Common myeloid progenitor, CD34-positive (primary cell): ENCODE results near the gene ZSCAN5A.
A peak's percentile ranks its signal among the peaks of the same experiment; 100 is the strongest.

Source experiments
- CTCF ChIA-PET: fragments of 350-600 bp; sonication (Branson Sonifier 250); formaldehyde crosslinking; loops from one replicate; lab custom pipeline; 2021; ENCODE audit warnings: antibody characterized with exemption; lab: Charles Lee
- POLR2A ChIA-PET: fragments of 350-600 bp; sonication (Branson Sonifier 250); formaldehyde crosslinking; loops from one replicate; lab custom pipeline; 2021; ENCODE audit warnings: antibody characterized with exemption; lab: Charles Lee
- DNase-seq, 3 donors: peaks; one replicate each; pipeline versions ENCODE4 v3.0.0 to v3.0.0-alpha.2; 2013
- H3K27ac ChIP-seq, 2 experiments: 1 replicate in 1 of 2; 2 replicates in 1 of 2; pipeline ENCODE4 v1.7.0; 2013; ENCODE audit warnings: inconsistent platforms in 2 of 2, low read length in 2 of 2, mild to moderate bottlenecking in 2 of 2, low read depth in 1 of 2, moderate library complexity in 1 of 2; ENCODE audit not compliant: severe bottlenecking in 2 of 2, insufficient read depth in 1 of 2, poor library complexity in 1 of 2
- H3K27me3 ChIP-seq, 5 experiments: replicated peaks in 2 of 5; 1 replicate in 3 of 5; 2 replicates in 2 of 5; pipeline versions ENCODE4 v1.6.1 to v1.7.0; 2013; ENCODE audit warnings: low read length in 4 of 5, mild to moderate bottlenecking in 2 of 5, moderate library complexity in 2 of 5, inconsistent platforms in 1 of 5; ENCODE audit not compliant: insufficient read depth in 5 of 5, control insufficient read depth in 4 of 5
- H3K36me3 ChIP-seq, 4 experiments: 1 replicate in 2 of 4; 2 replicates in 2 of 4; pipeline versions ENCODE4 v1.6.1 to v1.7.0; 2013; ENCODE audit warnings: low read length in 3 of 4, control low read depth in 1 of 4, mild to moderate bottlenecking in 1 of 4; ENCODE audit not compliant: control insufficient read depth in 4 of 4, insufficient read depth in 4 of 4
- H3K4me1 ChIP-seq, 4 experiments: 1 replicate in 3 of 4; 2 replicates in 1 of 4; pipeline versions ENCODE4 v1.6.1 to v1.7.1; 2013; ENCODE audit warnings: low read length in 3 of 4, mild to moderate bottlenecking in 3 of 4, control low read depth in 1 of 4, inconsistent platforms in 1 of 4, moderate library complexity in 1 of 4; ENCODE audit not compliant: control insufficient read depth in 4 of 4, insufficient read depth in 4 of 4; ENCODE audit errors: control extremely low read depth in 1 of 4
- H3K4me3 ChIP-seq, 7 experiments: 1 replicate in 4 of 7; 2 replicates in 3 of 7; pipeline versions ENCODE4 v1.5.1 to v1.7.0; 2013; ENCODE audit warnings: mild to moderate bottlenecking in 7 of 7, low read length in 6 of 7, moderate library complexity in 6 of 7, inconsistent platforms in 2 of 7, low read depth in 2 of 7, control low read depth in 1 of 7; ENCODE audit not compliant: insufficient read depth in 4 of 7, control insufficient read depth in 1 of 7; ENCODE audit errors: extremely low read depth in 1 of 7
- H3K9me3 ChIP-seq, 5 experiments: 1 replicate in 4 of 5; 2 replicates in 1 of 5; pipeline versions ENCODE4 v1.6.1 to v1.7.1; 2013; ENCODE audit warnings: low read length in 4 of 5, mild to moderate bottlenecking in 2 of 5, inconsistent platforms in 1 of 5, low read depth in 1 of 5, moderate library complexity in 1 of 5; ENCODE audit not compliant: control insufficient read depth in 4 of 5, insufficient read depth in 2 of 5; ENCODE audit errors: control extremely low read depth in 1 of 5
- WGBS: methylation state at CpG from one replicate; pipeline ENCODE4 v1.1.5; 2013; ENCODE audit not compliant: insufficient coverage; 5-methylcytosine and 5-hydroxymethylcytosine counted together

ZSCAN5A gene

DNA sequence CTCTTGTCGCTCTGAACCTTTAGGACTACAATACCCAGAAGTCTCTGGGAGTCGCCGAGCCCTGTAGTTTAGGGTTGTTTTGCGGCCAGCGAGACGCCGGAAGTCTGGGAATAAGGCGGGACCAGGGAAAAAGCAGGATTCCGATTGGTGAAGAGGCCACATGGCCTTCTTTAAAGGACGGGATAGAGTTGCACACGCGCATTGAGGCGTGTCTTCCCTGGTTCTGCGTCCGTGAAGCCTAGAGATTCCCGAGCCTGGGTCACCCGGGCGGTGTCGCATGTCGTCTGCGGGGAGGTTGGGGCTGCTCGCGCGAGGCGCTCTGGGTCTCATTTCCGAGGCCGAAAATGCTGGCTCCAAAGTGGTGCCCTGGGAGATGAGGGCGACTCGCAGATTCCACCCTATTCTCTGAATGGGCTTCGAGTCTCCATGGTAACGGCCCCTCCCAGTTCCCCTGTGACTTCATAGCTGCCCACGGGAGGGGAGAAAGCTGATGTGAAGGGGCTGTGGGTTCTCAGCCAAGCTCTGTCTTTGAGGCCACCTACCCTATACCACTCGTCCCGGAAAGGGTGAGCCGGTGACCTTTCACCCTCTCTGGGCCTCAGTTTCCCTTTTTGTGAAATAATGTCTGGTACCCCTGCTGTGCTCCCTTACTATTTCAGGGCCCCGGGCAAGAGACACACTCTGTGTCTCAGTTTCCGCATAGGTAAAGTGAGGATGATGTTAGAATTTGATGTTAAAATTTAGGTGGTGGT is 614 bp upstream of the ZSCAN5A start:
- Histone ChIP-seq H3K36me3 (peaks cover 0 to 8% (median 4%) of the 10 kb centered on the region in 4 experiments), H3K4me1 (peaks cover 12 to 49% (median 38%) of the 10 kb centered on the region in 4 experiments), H3K27ac (peak overlapping the region; percentile 98 to 99), H3K4me3 (peak overlapping the region; percentile 41 to 95 (median 90)), H3K27me3 (no peaks in the 10 kb centered on the region), H3K9me3 (no peaks in the 10 kb centered on the region)
- WGBS = 1% methylated on average over 29 of the region's 37 CpGs
- peak; percentile 98 to 99 (median 99) for DNase-seq
- ChIA-PET POLR2A (no interaction called here), CTCF (interaction anchor here (2.1 kb wide), 2 partner anchors 20 to 62 kb away, joined by 6 to 10 read pairs; no protein-coding TSS in a partner anchor)

DNA sequence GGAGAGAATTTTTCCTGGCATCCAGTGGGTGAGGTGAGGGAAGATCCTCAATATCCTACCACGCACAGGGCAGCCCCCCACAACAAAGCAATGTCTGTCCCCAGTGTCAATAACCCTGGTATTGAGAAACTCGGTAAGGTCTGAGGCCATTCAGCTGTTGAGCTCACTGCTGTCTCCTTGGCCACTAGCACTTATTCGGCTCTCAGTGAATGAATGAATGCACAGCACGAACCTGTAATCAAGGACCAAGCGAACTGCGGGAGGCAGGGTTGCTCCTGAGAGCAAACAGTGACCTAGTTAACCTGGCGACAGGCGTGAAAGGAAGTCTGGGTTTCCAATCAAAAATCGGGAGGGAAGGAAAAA is 640 bp downstream of the ZSCAN5A start:
- DNase-seq = no peak
- POLR2A ChIA-PET = interaction anchor here (0.6 to 0.7 kb wide), 2 partner anchors 37 to 1439 kb away, joined by 3 to 5 read pairs; no protein-coding TSS in a partner anchor
- no peaks in the 10 kb centered on the region for H3K27me3 ChIP-seq
- peak overlapping the region; percentile 98 to 99 for H3K27ac ChIP-seq
- no peaks in the 10 kb centered on the region for H3K9me3 ChIP-seq
- CTCF ChIA-PET = interaction anchor here (0.7 to 2.1 kb wide), 4 partner anchors 8 to 61 kb away, joined by 3 to 10 read pairs (median 4); no protein-coding TSS in a partner anchor
- H3K36me3 ChIP-seq = peaks cover 0 to 13% (median 9%) of the 10 kb centered on the region in 4 experiments
- peaks cover 11 to 38% (median 29%) of the 10 kb centered on the region in 4 experiments for H3K4me1 ChIP-seq
- 1% methylated on average over 9 of the region's 9 CpGs for WGBS
- H3K4me3 ChIP-seq = peak overlapping the region; percentile 41 to 95 (median 90)

DNA sequence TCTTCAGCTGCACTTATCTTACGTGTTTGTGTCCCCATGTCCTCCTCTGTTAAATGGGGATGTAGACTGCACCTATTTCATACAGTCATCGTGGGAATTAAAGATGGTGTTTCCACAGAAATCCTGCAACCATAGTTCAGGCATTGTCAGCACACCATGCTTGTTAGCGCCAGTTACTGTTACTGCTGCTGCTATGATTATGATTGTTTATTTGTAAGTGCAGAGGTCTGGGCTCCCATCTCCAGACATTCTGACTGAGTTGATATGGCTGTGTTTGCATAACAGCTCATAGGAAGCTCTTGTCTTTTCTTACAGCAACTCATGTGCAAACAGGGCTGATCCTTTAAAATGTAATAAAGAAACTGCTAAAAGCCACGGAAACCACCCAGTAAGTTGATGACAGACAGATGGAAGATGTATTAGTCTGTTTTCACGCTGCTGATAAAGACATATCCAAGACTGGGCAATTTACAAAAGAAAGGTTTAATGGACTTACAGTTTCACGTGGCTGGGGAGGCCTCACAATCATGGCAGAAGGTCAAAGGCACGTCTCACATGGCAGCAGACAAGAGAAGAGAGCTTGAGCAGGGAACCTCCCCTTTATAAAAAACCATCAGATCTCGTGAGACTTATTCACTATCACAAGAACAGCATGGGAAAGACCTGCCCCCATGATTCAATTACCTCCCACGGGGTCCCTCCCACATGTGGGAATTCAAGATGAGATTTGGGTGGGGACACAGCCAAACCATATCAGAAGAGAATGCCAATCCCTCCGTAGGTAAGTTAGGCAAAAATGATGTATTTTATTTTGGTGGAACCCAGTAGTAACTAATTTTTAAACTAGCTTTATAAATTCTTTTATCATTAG is 1.6 kb downstream of the ZSCAN5A start:
- ChIA-PET POLR2A (no interaction called here), CTCF (interaction anchor here (0.9 to 3.6 kb wide), 5 partner anchors 9 to 60 kb away, joined by 3 to 21 read pairs (median 7); no protein-coding TSS in a partner anchor)
- DNase-seq = peak in 1 of 3 donors; percentile 17
- Histone ChIP-seq H3K27ac (no peak overlapping the region), H3K36me3 (peaks cover 0 to 13% (median 11%) of the 10 kb centered on the region in 4 experiments), H3K4me3 (peak overlapping the region in 1 of 7 experiments; percentile 91), H3K27me3 (no peaks in the 10 kb centered on the region), H3K4me1 (peaks cover 9 to 34% (median 26%) of the 10 kb centered on the region in 4 experiments), H3K9me3 (no peaks in the 10 kb centered on the region)
- WGBS = 88% methylated on average over 7 of the region's 10 CpGs

DNA sequence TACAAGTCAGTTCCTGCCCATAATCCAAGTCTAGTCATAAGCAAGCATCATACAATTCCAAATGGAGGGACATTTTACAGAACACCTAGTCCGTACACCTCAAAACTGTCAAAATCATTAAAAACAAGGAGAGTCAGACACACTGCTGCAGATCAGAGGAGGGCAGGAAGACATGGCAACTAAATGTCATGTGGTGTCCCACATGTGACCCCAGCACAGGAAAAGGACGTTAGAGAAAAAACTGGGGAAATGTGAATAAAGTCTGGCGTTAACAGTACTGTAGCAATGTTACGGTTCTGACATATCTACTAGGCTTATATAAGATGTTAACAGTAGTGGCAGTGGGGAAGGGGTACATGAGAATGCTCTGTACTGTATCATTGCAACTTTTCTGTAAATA is 2.3 kb downstream of the ZSCAN5A start:
- POLR2A ChIA-PET = no interaction called here
- peak in 1 of 3 donors; percentile 19 for DNase-seq
- CTCF ChIA-PET = interaction anchor here (3.6 kb wide), 1 partner anchor 60 kb away, joined by 21 read pairs; no protein-coding TSS in a partner anchor
- peaks cover 0 to 18% (median 12%) of the 10 kb centered on the region in 4 experiments for H3K36me3 ChIP-seq
- peaks cover 9 to 34% (median 26%) of the 10 kb centered on the region in 4 experiments for H3K4me1 ChIP-seq
- WGBS = 50% methylated on average over 1 of the region's 4 CpGs
- H3K27ac ChIP-seq = no peak overlapping the region
- H3K4me3 ChIP-seq = no peak overlapping the region
- no peaks in the 10 kb centered on the region for H3K9me3 ChIP-seq
- H3K27me3 ChIP-seq = no peaks in the 10 kb centered on the region

DNA sequence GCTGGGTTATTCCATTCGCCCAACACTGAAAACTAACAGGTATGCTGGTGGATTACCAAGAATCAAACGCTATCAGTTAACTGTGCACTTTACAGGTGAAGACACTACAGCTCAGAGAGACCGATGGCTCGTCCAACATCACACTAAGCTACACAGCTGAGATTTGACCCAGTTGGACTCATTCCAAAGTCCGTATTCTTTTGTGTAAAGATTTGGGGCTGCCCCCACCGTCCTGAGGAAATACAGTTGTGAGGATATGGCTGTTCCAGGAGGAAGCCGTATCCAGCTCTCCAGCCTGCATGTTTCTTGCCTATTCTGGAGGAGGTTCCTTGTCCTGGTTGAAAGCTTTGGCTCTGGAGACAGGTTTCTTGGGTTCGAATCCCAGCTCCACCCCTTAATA is 4.2 kb downstream of the ZSCAN5A start:
- Histone ChIP-seq H3K36me3 (peaks cover 0 to 21% (median 15%) of the 10 kb centered on the region in 4 experiments), H3K4me1 (peaks cover 9 to 27% (median 19%) of the 10 kb centered on the region in 4 experiments), H3K4me3 (no peak overlapping the region), H3K9me3 (no peaks in the 10 kb centered on the region), H3K27ac (no peak overlapping the region), H3K27me3 (no peaks in the 10 kb centered on the region)
- POLR2A ChIA-PET = no interaction called here
- CTCF ChIA-PET = interaction anchor here (1.0 to 3.6 kb wide), 11 partner anchors 8 to 244 kb away, joined by 3 to 31 read pairs (median 5); no protein-coding TSS in a partner anchor
- WGBS = 100% methylated on average over 4 of the region's 8 CpGs
- no peak for DNase-seq

DNA sequence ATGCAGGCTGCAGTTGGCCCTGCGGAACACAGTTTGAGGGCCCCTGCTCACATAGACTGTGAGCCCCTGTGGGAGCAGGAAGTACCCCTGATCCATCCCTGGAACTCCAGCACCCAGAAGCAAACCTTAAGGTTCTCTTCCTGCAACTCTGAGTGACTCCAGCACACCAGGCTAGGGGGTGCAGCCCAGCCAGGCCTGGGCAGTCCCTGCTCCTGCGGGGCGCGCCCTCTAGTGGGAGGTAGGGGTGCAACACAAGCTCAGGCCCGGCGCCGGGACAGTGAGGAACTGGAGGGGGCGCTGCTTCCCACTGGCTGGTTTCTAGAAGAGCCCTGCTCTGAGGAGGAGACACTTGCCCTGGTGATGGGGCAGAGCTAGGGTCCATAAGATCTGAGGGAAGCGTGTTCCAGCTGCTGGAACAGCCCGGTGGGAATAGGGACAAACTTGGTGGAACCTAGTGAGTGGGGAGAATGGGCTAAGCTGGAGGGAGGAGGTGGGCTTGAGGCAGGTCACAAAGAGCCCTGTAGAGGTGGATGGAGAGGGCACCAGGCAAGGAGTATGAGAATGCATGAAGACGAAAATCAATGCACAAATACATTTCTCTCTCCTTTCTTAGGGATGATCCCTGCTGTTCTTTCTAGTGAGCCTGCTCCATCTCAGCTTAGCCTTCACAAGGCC is 5.0 kb downstream of the ZSCAN5A start:
- peak; percentile 64 to 80 (median 79) for DNase-seq
- 95% methylated on average over 10 of the region's 11 CpGs for WGBS
- Histone ChIP-seq H3K4me3 (no peak overlapping the region), H3K36me3 (peaks cover 2 to 24% (median 18%) of the 10 kb centered on the region in 4 experiments), H3K9me3 (no peaks in the 10 kb centered on the region), H3K27ac (no peak overlapping the region), H3K27me3 (no peaks in the 10 kb centered on the region), H3K4me1 (peaks cover 9 to 23% (median 16%) of the 10 kb centered on the region in 4 experiments)
- ChIA-PET CTCF (interaction anchor here (0.7 to 3.6 kb wide), 16 partner anchors 9 to 244 kb away, joined by 3 to 31 read pairs (median 5); no protein-coding TSS in a partner anchor), POLR2A (no interaction called here)
